Measurements from ENCODE around the gene RNFT2. TPM values are rescaled to one million over a fixed set of nuclear protein-coding genes. Genes with fewer than 3 reads are reported as not detected.

The RNFT2 gene
- total RNA-seq, 1 experiment from 2014 or later: 27.7 TPM

DNA sequence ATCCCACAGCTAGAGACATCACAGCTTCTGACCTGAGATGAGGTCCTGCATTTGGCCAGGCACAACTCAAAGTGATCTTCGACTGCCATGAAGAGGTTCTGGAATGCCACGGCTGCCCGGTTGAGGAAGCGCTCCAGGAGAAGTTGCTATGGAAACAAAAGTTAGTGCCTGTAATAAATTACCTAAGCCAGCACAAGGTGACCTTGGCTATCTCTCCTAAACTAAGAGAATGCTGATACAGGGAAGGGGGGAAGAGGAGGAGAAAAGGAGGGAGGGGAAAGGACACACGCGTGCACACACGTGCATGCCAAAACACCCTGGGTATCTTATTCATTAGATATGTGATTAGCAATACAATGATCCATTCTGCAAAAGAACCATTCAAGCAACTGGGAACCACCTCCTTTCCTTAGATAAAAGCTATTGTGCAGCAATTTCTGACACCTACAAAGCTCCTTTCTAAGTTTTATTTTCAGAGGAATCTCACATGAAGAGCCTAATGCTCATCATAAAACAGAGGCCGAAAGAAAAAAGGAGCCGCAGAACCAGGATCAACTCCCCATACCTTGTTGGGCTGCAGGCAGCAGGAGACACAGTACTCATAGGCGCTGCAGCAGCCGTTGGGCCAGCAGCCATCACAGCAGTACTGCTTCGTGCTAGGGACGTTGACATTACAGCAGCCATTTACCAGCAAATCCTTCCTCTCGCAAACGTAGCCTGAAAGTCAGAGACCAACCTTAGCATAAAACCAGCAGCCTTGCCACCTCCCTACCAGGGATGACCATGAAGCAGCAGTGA lies 18.2 kb upstream of the RNFT2 start (continued):
- TF ChIP-seq ARID4B (CRISPR knock-in tag; IDR thresholded peaks at IDR 0.05; ENCODE audit: borderline replicate concordance): no peak
- no peak for TF ChIP-seq RORB (CRISPR knock-in tag; IDR thresholded peaks at IDR 0.05)

- ChIA-PET CTCF (interaction anchor here (0.6 to 2.2 kb wide), 3 partner anchors 19 to 469 kb away, joined by 4 to 8 read pairs (median 7); no protein-coding TSS in a partner anchor), POLR2A (no interaction called here)
- no peaks in the 10 kb centered on the region for H3K9me3 Mint-ChIP-seq
- ATAC-seq (no peak), DNase-seq (ENCODE audit: low spot score) (no peak)
- H3K4me3 Mint-ChIP-seq: no peak overlapping the region
- peaks cover 27% of the 10 kb centered on the region for H3K4me1 Mint-ChIP-seq
- TF ChIP-seq CDX4 (CRISPR knock-in tag; IDR thresholded peaks at IDR 0.05; ENCODE audit: borderline replicate concordance): no peak
- no peak for TF ChIP-seq NR1H2 (CRISPR knock-in tag; IDR thresholded peaks at IDR 0.05)
- no peak for TF ChIP-seq ZNF121 (CRISPR knock-in tag; IDR thresholded peaks at IDR 0.05)
- no peak for TF ChIP-seq NFYB (CRISPR knock-in tag; conservative IDR thresholded peaks at IDR 0.05; ENCODE audit: low read depth)
- H3K27me3 Mint-ChIP-seq (ENCODE audit: low read depth): no peaks in the 10 kb centered on the region
- no peak overlapping the region for H3K27ac Mint-ChIP-seq
- peaks cover 4% of the 10 kb centered on the region; the same call in 1 of the 2 replicates for H3K36me3 Mint-ChIP-seq
Observed at GRCh38 chr12:116722245-116722644, 15.9 kb upstream of the RNFT2 start.

DNA sequence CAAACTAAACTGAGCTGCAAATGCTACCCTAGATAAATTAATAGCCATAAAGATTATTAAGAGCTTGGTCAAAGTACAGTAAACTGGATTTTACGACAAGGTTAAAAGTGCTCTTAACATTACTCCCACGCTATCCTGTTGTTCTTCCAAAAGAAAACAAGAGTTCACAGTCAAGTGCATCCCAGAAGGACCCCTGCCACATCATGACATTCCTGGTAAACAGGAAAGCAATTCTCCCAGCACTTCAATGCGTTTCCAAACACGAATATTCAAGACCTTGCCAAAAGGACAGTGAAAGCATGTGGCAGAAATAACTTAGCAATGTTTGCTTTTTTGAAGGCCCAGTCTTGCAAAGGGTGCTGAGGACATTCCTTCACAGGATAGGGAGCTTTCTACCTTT lies 11.4 kb upstream of the RNFT2 start:
- peaks cover 1% of the 10 kb centered on the region; the same call in 1 of the 2 replicates for H3K36me3 Mint-ChIP-seq
- DNase-seq (ENCODE audit: low spot score) (no peak), ATAC-seq (no peak; the same call in none of the 2 replicates)
- no peaks in the 10 kb centered on the region for H3K27me3 Mint-ChIP-seq (ENCODE audit: low read depth)
- POLR2A ChIA-PET: no interaction called here
- H3K4me3 Mint-ChIP-seq: no peak overlapping the region
- no peaks in the 10 kb centered on the region for H3K9me3 Mint-ChIP-seq
- CTCF ChIA-PET: interaction anchor here (1.4 kb wide), 2 partner anchors 33 to 156 kb away, joined by 4 to 5 read pairs; no protein-coding TSS in a partner anchor
- H3K27ac Mint-ChIP-seq: peak overlapping the region; percentile 66
- no peak for TF ChIP-seq MYBL2 (CRISPR knock-in tag; IDR thresholded peaks at IDR 0.05)
- TF ChIP-seq, protein P1, sequence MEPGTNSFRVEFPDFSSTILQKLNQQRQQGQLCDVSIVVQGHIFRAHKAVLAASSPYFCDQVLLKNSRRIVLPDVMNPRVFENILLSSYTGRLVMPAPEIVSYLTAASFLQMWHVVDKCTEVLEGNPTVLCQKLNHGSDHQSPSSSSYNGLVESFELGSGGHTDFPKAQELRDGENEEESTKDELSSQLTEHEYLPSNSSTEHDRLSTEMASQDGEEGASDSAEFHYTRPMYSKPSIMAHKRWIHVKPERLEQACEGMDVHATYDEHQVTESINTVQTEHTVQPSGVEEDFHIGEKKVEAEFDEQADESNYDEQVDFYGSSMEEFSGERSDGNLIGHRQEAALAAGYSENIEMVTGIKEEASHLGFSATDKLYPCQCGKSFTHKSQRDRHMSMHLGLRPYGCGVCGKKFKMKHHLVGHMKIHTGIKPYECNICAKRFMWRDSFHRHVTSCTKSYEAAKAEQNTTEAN (CRISPR knock-in tag; IDR thresholded peaks at IDR 0.05): no peak
- TF ChIP-seq, protein P2, sequence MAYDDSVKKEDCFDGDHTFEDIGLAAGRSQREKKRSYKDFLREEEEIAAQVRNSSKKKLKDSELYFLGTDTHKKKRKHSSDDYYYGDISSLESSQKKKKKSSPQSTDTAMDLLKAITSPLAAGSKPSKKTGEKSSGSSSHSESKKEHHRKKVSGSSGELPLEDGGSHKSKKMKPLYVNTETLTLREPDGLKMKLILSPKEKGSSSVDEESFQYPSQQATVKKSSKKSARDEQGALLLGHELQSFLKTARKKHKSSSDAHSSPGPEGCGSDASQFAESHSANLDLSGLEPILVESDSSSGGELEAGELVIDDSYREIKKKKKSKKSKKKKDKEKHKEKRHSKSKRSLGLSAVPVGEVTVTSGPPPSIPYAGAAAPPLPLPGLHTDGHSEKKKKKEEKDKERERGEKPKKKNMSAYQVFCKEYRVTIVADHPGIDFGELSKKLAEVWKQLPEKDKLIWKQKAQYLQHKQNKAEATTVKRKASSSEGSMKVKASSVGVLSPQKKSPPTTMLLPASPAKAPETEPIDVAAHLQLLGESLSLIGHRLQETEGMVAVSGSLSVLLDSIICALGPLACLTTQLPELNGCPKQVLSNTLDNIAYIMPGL (CRISPR knock-in tag; IDR thresholded peaks at IDR 0.05): no peak
- TF ChIP-seq, protein P3, sequence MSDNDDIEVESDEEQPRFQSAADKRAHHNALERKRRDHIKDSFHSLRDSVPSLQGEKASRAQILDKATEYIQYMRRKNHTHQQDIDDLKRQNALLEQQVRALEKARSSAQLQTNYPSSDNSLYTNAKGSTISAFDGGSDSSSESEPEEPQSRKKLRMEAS (CRISPR knock-in tag; IDR thresholded peaks at IDR 0.05): no peak
- peaks cover 12% of the 10 kb centered on the region for H3K4me1 Mint-ChIP-seq
